ENCODE measurements around the gene PER3.

DNA sequence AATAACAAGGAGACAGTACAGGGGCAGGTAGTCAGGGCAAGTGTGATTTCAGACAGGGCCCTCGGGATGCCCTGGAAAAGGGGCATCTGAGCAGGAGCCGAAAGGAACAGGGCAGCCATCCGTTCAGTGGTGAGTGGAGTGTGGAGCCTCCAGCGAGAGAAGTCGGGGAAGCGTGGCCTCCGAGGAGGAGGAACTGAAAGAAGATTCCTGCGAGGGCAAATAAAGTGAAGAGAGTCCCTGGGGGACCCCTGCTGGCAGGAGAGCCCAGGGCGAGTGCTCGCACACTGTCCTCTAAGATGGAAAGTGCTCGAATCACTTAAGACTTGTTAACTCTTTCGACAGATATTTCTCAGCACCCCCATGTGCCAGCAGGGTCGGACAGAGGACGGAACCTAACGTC is 72.3 kb downstream of the PER3 start:
- no peak for TF ChIP-seq FOXP2 (optimal IDR thresholded peaks at IDR 0.05; ENCODE audit: borderline replicate concordance, extremely low read depth, extremely low read length, insufficient read depth)
- TF ChIP-seq TAF1 (IDR thresholded peaks at IDR 0.05; ENCODE audit: borderline replicate concordance, insufficient read depth, low read length), result no peak
- no peak for TF ChIP-seq REST (IDR thresholded peaks at IDR 0.05; ENCODE audit: insufficient read depth in 1 of 2, low read depth in 2 of 2, low read length in 2 of 2)
- TF ChIP-seq POLR2AphosphoS5 (IDR thresholded peaks at IDR 0.05; ENCODE audit: low read depth, low read length), result no peak
